ENCODE measurements around the gene OR1F1. TPM values are rescaled to one million over a fixed set of nuclear protein-coding genes. Genes with fewer than 3 reads are reported as not detected.
A peak's percentile ranks its signal among the peaks of the same experiment; 100 is the strongest.

OR1F1 gene
- total RNA-seq, 1 donor from 2014 or later = 0.32 TPM

DNA sequence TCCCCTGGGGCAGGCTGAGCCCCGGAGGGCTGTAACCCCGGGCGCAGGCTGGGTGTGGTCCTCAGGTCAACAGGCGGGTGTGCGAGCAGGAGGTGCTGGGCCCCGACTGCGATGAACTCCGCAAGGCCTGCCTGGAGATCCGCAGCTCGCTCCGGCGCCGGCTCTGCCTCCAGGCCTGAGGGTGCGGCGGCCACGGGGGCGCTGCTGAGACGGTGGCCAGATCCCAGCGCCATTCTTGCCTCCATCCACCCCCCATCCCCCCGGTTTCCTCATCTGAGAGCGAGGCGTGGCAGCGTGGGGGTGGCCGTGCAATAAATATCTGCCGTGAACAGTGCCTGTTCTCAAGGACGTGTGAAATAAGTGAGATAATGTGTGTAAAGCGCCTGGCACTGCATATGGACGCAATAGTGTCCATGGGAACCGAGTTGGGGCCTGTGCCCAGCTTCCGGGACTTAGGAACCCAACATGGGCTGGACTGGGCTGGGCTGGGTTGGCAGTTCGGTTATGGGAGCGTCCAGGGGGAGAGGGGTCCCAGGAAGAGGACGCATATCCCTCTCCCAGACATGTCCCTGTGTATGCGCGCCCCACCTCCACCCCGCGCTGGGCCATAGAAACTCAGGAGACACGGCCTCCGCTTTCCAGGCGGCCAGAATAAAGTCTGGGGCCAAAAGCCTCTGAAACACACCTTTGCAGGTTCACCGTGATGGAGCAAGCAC lies 38.2 kb upstream of the OR1F1 start:
- TF ChIP-seq CTCF (IDR thresholded peaks at IDR 0.05; ENCODE audit: insufficient read depth, low read depth, low read length) (peak; percentile 30), EZH2 (IDR thresholded peaks at IDR 0.05; ENCODE audit: insufficient read depth, low read length) (no peak)
- Histone ChIP-seq H3K4me1 (ENCODE audit: insufficient read depth, low read length) (peaks cover 2% of the 10 kb centered on the region), H3K4me3 (ENCODE audit: insufficient read depth, low read depth, low read length) (peak overlapping the region; percentile 74), H3K27me3 (ENCODE audit: insufficient read depth, low read length) (no peaks in the 10 kb centered on the region), H3K9ac (ENCODE audit: low read length) (peak overlapping the region; percentile 83), H2AFZ (ENCODE audit: low read depth, low read length) (peak overlapping the region; percentile 94), H3K4me2 (ENCODE audit: low read length) (peak overlapping the region; percentile 92), H3K9me3 (ENCODE audit: insufficient read depth, low read depth, low read length) (no peaks in the 10 kb centered on the region), H3K36me3 (ENCODE audit: insufficient read depth, low read length) (no peaks in the 10 kb centered on the region), H3K79me2 (ENCODE audit: insufficient read depth, low read length) (no peaks in the 10 kb centered on the region), H3K27ac (ENCODE audit: low read depth, low read length) (peak overlapping the region; percentile 68), H4K20me1 (ENCODE audit: insufficient read depth, low read length) (peaks cover 4% of the 10 kb centered on the region)
- Mint-ChIP-seq H3K4me3 (ENCODE audit: unreplicated experiment) (peak overlapping the region; percentile 86), H3K9me3 (ENCODE audit: unreplicated experiment) (no peaks in the 10 kb centered on the region), H3K27me3 (ENCODE audit: low read depth, unreplicated experiment) (peaks cover 6% of the 10 kb centered on the region), H3K27ac (ENCODE audit: unreplicated experiment) (peak overlapping the region; percentile 86), H3K4me1 (ENCODE audit: low read depth, unreplicated experiment) (no peaks in the 10 kb centered on the region), H3K36me3 (ENCODE audit: low read depth, unreplicated experiment) (no peaks in the 10 kb centered on the region)
- FAIRE-seq (no peak), DNase-seq (ENCODE audit: low read depth) (peak; percentile 40)

DNA sequence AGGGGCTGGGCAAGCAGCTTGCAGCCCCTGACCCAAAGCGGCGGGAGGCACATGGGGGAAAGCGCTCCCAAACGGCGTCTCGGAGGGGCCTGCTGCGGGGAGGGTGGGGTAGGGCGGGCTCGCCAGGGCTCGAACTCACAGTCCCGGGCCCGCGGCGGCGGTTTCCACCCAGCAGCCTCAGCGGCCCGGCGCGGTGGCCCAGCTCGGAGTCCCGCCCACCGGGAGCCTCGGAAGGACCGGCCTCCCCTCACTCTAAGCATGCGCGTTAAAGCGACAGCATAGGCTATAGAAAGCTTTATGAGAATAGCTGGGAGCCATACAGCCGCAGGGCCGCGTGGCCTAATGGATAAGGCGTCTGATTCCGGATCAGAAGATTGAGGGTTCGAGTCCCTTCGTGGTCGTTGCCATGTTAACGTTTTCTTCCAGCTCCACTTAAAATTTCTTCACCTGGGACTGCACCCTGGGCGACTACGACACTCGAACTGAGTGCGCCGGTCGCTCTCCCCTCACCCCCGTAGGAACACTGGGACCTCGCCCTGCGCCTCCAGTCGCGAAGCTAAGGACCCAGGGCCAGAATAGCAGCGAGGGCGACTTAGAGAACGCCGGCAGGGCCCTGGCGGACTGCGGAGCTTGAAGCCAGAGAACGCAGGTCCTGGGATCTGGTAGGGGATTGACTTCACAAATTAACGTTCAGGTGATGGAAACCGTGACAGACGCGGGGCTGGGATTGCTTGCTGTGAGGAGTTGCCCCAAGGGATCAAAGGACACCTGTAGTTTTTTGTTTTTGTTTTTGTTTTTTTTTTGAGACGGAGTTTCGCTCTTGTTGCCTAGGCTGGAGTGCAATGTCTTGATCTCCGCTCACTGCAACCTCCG lies 37.4 kb upstream of the OR1F1 start:
- FAIRE-seq (no peak), DNase-seq (ENCODE audit: low read depth) (peak; percentile 87)
- TF ChIP-seq CTCF (IDR thresholded peaks at IDR 0.05; ENCODE audit: insufficient read depth, low read depth, low read length) (no peak), EZH2 (IDR thresholded peaks at IDR 0.05; ENCODE audit: insufficient read depth, low read length) (no peak)
- Histone ChIP-seq H3K9ac (ENCODE audit: low read length) (peak overlapping the region; percentile 83), H3K79me2 (ENCODE audit: insufficient read depth, low read length) (no peaks in the 10 kb centered on the region), H3K4me3 (ENCODE audit: insufficient read depth, low read depth, low read length) (peak overlapping the region; percentile 74), H3K4me1 (ENCODE audit: insufficient read depth, low read length) (peaks cover 2% of the 10 kb centered on the region), H3K27ac (ENCODE audit: low read depth, low read length) (peak overlapping the region; percentile 68), H3K4me2 (ENCODE audit: low read length) (peak overlapping the region; percentile 92), H2AFZ (ENCODE audit: low read depth, low read length) (peak overlapping the region; percentile 94), H4K20me1 (ENCODE audit: insufficient read depth, low read length) (peaks cover 4% of the 10 kb centered on the region), H3K36me3 (ENCODE audit: insufficient read depth, low read length) (no peaks in the 10 kb centered on the region), H3K27me3 (ENCODE audit: insufficient read depth, low read length) (no peaks in the 10 kb centered on the region), H3K9me3 (ENCODE audit: insufficient read depth, low read depth, low read length) (no peaks in the 10 kb centered on the region)
- H3K9me3 Mint-ChIP-seq (ENCODE audit: unreplicated experiment) = no peaks in the 10 kb centered on the region
- H3K4me1 Mint-ChIP-seq (ENCODE audit: low read depth, unreplicated experiment) = no peaks in the 10 kb centered on the region
- no peaks in the 10 kb centered on the region for H3K36me3 Mint-ChIP-seq (ENCODE audit: low read depth, unreplicated experiment)
- peaks cover 4% of the 10 kb centered on the region for H3K27me3 Mint-ChIP-seq (ENCODE audit: low read depth, unreplicated experiment)
- H3K4me3 Mint-ChIP-seq (ENCODE audit: unreplicated experiment) = peak overlapping the region; percentile 86
- peak overlapping the region; percentile 84 for H3K27ac Mint-ChIP-seq (ENCODE audit: unreplicated experiment)

Data from astrocyte (in vitro differentiated cells and primary cell).